Measurements from ENCODE around the gene DOLPP1. TPM values are rescaled to one million over a fixed set of nuclear protein-coding genes. Genes with fewer than 3 reads are reported as not detected.
A peak's percentile ranks its signal among the peaks of the same experiment; 100 is the strongest.
"Not testable (repeated sequence)": the region's sequence is repeated elsewhere in the genome, so short reads cannot be mapped to it uniquely, and the experiment has no call there.

The DOLPP1 gene
- total and polyA plus RNA-seq, 12 donors: 3.1 to 8.1 (median 5.0) TPM

- Histone ChIP-seq H3K27ac (no peak overlapping the region), H3K4me3 (no peak overlapping the region), H3K36me3 (peaks cover 0 to 94% (median 26%) of the 10 kb centered on the region in 9 donors), H3K4me1 (peaks cover 0 to 17% (median 6%) of the 10 kb centered on the region in 9 donors), H3K9me3 (no peaks in the 10 kb centered on the region), H3K27me3 (no peaks in the 10 kb centered on the region)
- 92 to 96% methylated on average over 8 of the region's 8 CpGs for WGBS, 2 donors
- ATAC-seq: peak in 1 of 8 donors; percentile 63
- no peak for DNase-seq
- intact Hi-C loops (cut with DNase I): no loop called here
- TF ChIP-seq, protein P1, sequence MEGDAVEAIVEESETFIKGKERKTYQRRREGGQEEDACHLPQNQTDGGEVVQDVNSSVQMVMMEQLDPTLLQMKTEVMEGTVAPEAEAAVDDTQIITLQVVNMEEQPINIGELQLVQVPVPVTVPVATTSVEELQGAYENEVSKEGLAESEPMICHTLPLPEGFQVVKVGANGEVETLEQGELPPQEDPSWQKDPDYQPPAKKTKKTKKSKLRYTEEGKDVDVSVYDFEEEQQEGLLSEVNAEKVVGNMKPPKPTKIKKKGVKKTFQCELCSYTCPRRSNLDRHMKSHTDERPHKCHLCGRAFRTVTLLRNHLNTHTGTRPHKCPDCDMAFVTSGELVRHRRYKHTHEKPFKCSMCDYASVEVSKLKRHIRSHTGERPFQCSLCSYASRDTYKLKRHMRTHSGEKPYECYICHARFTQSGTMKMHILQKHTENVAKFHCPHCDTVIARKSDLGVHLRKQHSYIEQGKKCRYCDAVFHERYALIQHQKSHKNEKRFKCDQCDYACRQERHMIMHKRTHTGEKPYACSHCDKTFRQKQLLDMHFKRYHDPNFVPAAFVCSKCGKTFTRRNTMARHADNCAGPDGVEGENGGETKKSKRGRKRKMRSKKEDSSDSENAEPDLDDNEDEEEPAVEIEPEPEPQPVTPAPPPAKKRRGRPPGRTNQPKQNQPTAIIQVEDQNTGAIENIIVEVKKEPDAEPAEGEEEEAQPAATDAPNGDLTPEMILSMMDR (IDR thresholded peaks at IDR 0.05): no peak
Measured at GRCh38 chr9:129125478-129125877, 44.6 kb downstream of the DOLPP1 start.

- H3K4me3 ChIP-seq: no peak overlapping the region
- DNase-seq: no peak
- peaks cover 0 to 21% (median 6%) of the 10 kb centered on the region in 9 donors for H3K4me1 ChIP-seq
- no peaks in the 10 kb centered on the region for H3K9me3 ChIP-seq
- H3K36me3 ChIP-seq: peaks cover 0 to 90% (median 14%) of the 10 kb centered on the region in 9 donors
- TF ChIP-seq, protein P1 (IDR thresholded peaks at IDR 0.05): no peak
- 55% methylated on average over 10 of the region's 10 CpGs for WGBS, 2 donors
- H3K27ac ChIP-seq: peak overlapping the region in 1 of 10 donors; percentile 50
- H3K27me3 ChIP-seq: no peaks in the 10 kb centered on the region
- intact Hi-C loops (cut with DNase I): no loop called here
- ATAC-seq: peak in 3 of 8 donors; percentile 5 to 24 (median 14)
Measured at GRCh38 chr9:129126749-129127618, 46.1 kb downstream of the DOLPP1 start.

GRCh38 chr9:129128689-129129088 is 47.8 kb downstream of the DOLPP1 start:
- H3K27ac ChIP-seq: no peak overlapping the region
- H3K36me3 ChIP-seq: peaks cover 0 to 90% (median 10%) of the 10 kb centered on the region in 9 donors
- no peaks in the 10 kb centered on the region for H3K9me3 ChIP-seq
- 95% methylated on average over 5 of the region's 5 CpGs for WGBS, 2 donors
- ATAC-seq: no peak
- intact Hi-C loops (cut with DNase I): no loop called here
- no peaks in the 10 kb centered on the region for H3K27me3 ChIP-seq
- no peak overlapping the region for H3K4me3 ChIP-seq
- DNase-seq: no peak
- peaks cover 0 to 21% (median 6%) of the 10 kb centered on the region in 9 donors for H3K4me1 ChIP-seq
- TF ChIP-seq, protein P1 (IDR thresholded peaks at IDR 0.05): no peak

DNA sequence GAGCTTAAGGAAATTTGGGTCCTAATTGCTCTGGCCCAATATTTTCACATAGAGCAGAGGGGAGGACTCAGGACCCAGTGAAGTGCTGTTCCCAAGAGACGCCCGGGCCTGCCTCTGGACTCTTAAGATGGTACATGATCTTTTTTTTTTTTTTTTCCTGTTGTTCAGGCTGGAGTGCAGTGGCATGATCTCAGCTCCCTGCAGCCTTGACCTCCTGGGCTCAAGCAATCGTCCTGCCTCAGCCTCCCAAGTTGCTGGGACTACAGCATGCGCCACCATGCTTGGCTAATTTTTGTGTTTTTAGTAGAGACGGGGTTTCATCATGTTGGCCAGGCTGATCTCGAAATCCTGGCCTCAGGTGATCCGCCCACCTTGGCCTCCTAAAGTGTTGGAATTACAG is 49.4 kb downstream of the DOLPP1 start:
- H3K9me3 ChIP-seq, H3K27ac ChIP-seq, ATAC-seq, H3K4me3 ChIP-seq, H3K27me3 ChIP-seq, DNase-seq: not testable (repeated sequence)
- H3K4me1 ChIP-seq: peaks cover 0 to 21% (median 6%) of the 10 kb centered on the region in 9 donors
- peaks cover 0 to 90% (median 9%) of the 10 kb centered on the region in 9 donors for H3K36me3 ChIP-seq
- WGBS, 2 donors: 93% methylated on average over 7 of the region's 7 CpGs
- intact Hi-C loops (cut with DNase I): loop anchor here in 9 of 10 donors (2.0 to 10.0 kb wide), 10 partner anchors 125 to 672 kb away; partner anchors contain the start of gene TOR1B (in 1 of the 9)
